GM19397 (cell line): ENCODE results near the gene PVRIG.
"Not testable (repeated sequence)": the region's sequence is repeated elsewhere in the genome, so short reads cannot be mapped to it uniquely, and the experiment has no call there.

ENCODE experiments used
- ATAC-seq: cut with Tn5 transposase; IDR thresholded peaks from one replicate; pipeline ENCODE4 v1.9.1; 2021; ENCODE audit warnings: mild to moderate bottlenecking, moderate library complexity; ENCODE audit not compliant: unreplicated experiment

The PVRIG gene

GRCh38 chr7:100219801-100220585 is at the start of gene PVRIG:
Gene PVRIG, plus strand, starts transcription at chr7:100219949. Its CDS starts 22 bp downstream, at chr7:100219971.
- ATAC-seq = not testable (repeated sequence)

GRCh38 chr7:100170101-100170897 is 49.5 kb upstream of the PVRIG start:
- no peak for ATAC-seq

GRCh38 chr7:100171087-100171681 is 48.6 kb upstream of the PVRIG start:
- no peak for ATAC-seq

- no peak for ATAC-seq
Measured at GRCh38 chr7:100171840-100172239, 47.9 kb upstream of the PVRIG start.

GRCh38 chr7:100173806-100174495 is 45.8 kb upstream of the PVRIG start:
- no peak for ATAC-seq

GRCh38 chr7:100174582-100174981 is 45.2 kb upstream of the PVRIG start:
- no peak for ATAC-seq

GRCh38 chr7:100175296-100175935 is 44.3 kb upstream of the PVRIG start:
- ATAC-seq = no peak

GRCh38 chr7:100176096-100177044 is 43.4 kb upstream of the PVRIG start:
- ATAC-seq = no peak

- peak; percentile 89 for ATAC-seq
Measured at GRCh38 chr7:100177045-100178001, 42.4 kb upstream of the PVRIG start, which contains the start of the genes GPC2 and STAG3. Gene GPC2, minus strand, starts transcription at chr7:100177381. Its CDS starts 182 bp downstream, at chr7:100177199. Gene STAG3, plus strand, starts transcription at chr7:100177918. Its CDS starts 2,639 bp downstream, at chr7:100180557.

- not testable (repeated sequence) for ATAC-seq
Measured at GRCh38 chr7:100180084-100180483, 39.7 kb upstream of the PVRIG start.

GRCh38 chr7:100182616-100183015 is 37.1 kb upstream of the PVRIG start:
- not testable (repeated sequence) for ATAC-seq

GRCh38 chr7:100183090-100183489 is 36.7 kb upstream of the PVRIG start:
- not testable (repeated sequence) for ATAC-seq

GRCh38 chr7:100185726-100186125 is 34.0 kb upstream of the PVRIG start:
- ATAC-seq = no peak

- no peak for ATAC-seq
Measured at GRCh38 chr7:100189061-100189460, 30.7 kb upstream of the PVRIG start.

- no peak for ATAC-seq
Measured at GRCh38 chr7:100190048-100190711, 29.6 kb upstream of the PVRIG start.

GRCh38 chr7:100191775-100192174 is 28.0 kb upstream of the PVRIG start:
- no peak for ATAC-seq

- not testable (repeated sequence) for ATAC-seq
Measured at GRCh38 chr7:100192281-100192862, 27.4 kb upstream of the PVRIG start.
